Kidney (tissue), 14 donors: ENCODE data around the gene PEX14. TPM values are rescaled to one million over a fixed set of nuclear protein-coding genes. Genes with fewer than 3 reads are reported as not detected.

Source experiments
- DNase-seq, 5 donors: peaks; one replicate each; pipeline ENCODE4 v3.0.0-alpha.2; 2013 to 2020
- FAIRE-seq: peaks from 2 replicates; lab custom pipeline; 2012; peaks lifted over from hg19 to GRCh38; lab: Jason Lieb, UNC
- H3K27ac ChIP-seq, 2 donors: one replicate each; pipeline ENCODE4 v1.7.0; 2013; ENCODE audit warnings: low read depth in 2 of 2, low read length in 2 of 2, inconsistent platforms in 1 of 2
- H3K27me3 ChIP-seq: one replicate; pipeline ENCODE4 v1.7.1; 2013; ENCODE audit warnings: low read length, inconsistent platforms; ENCODE audit not compliant: control insufficient read depth, insufficient read depth
- H3K36me3 ChIP-seq, 3 donors: one replicate each; pipeline versions ENCODE4 v1.7.0 to v1.7.1; 2013; ENCODE audit warnings: low read length in 3 of 3, control low read depth in 1 of 3, inconsistent platforms in 1 of 3; ENCODE audit not compliant: insufficient read depth in 3 of 3, control insufficient read depth in 2 of 3
- H3K4me1 ChIP-seq, 3 donors: one replicate each; pipeline versions ENCODE4 v1.7.0 to v1.7.1; 2013; ENCODE audit warnings: low read length in 3 of 3, inconsistent platforms in 1 of 3, low read depth in 1 of 3; ENCODE audit not compliant: control insufficient read depth in 2 of 3, insufficient read depth in 2 of 3
- H3K4me3 ChIP-seq, 3 donors: one replicate each; pipeline versions ENCODE4 v1.7.0 to v1.8.1; 2013; ENCODE audit warnings: low read length in 3 of 3, control low read depth in 1 of 3, inconsistent platforms in 1 of 3
- H3K9ac ChIP-seq, 3 donors: one replicate each; pipeline versions ENCODE4 v1.7.0 to v1.7.1; 2013; ENCODE audit warnings: low read length in 3 of 3, control low read depth in 1 of 3, inconsistent platforms in 1 of 3
- H3K9me3 ChIP-seq, 3 donors: one replicate each; pipeline versions ENCODE4 v1.7.0 to v1.7.1; 2013; ENCODE audit warnings: low read length in 3 of 3, control low read depth in 1 of 3, inconsistent platforms in 1 of 3; ENCODE audit not compliant: control insufficient read depth in 2 of 3, insufficient read depth in 1 of 3
- intact Hi-C: fragments of 100-400 bp; cut with DNase I; formaldehyde crosslinking; loops from one replicate; pipeline ENCODE4 v1.11.1; 2022
- polyA plus RNA-seq: library from polyadenylated mRNA; stranded (reverse); fragments of 350-450 nt; fragmentation: Illumina TruSeq; extraction: RNeasy Lipid Tissue Mini Kit (QIAGEN cat#74804); gene quantifications from one replicate; pipeline ENCODE4 v1.2.3, GENCODE V29; 2014; ENCODE audit warnings: low read depth, low replicate concordance; ENCODE audit not compliant: insufficient read depth
- total RNA-seq: library from RNA; stranded (reverse); fragmentation: NEBNext Ultra II Directional; extraction: Animal tissue kit (Norgen Biotek cat#: 25700); gene quantifications from one replicate; pipeline ENCODE4 v1.2.1, GENCODE V29; 2021
- TF ChIP-seq, protein P1 (sequence below): IDR thresholded peaks from 3 replicates; pipeline ENCODE4 v1.5.1; 2012; ENCODE audit warnings: mild to moderate bottlenecking, moderate library complexity, borderline replicate concordance; ENCODE audit not compliant: insufficient read depth; ENCODE audit errors: extremely low read depth
- donor health status: control.
- donor health status: control.
- donor health status: control.
- donor health status: control.
- donor health status: control.
- donor health status: DM: yes; HTN: yes; CAD: no.
- donor health status: Normal renal cell carcinoma (clear cell type).

PEX14 gene
- total and polyA plus RNA-seq, 2 donors from 2014 or later: 22.8 to 25.8 TPM

DNA sequence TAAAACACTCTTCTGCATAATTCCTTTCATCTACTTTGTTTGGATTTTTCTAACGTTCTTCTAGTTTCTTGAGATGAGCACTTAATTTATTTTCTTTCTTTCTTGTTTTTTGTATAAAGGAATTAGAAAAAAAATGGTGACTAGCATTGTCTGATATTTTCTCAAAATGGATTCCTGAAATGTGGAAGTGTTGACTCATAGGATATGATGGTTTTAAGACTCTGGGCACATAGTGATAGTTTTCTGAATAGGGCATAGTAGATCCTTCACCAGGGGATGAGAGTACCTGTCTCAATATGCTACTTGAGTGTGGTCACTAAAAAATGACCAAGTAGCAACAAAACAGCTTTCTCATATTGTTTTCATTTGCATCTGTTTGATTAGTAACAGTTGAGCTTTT is 100.9 kb downstream of the PEX14 start:
- no peak for DNase-seq
- Histone ChIP-seq H3K4me1 (peaks cover 0 to 6% (median 3%) of the 10 kb centered on the region in 3 donors), H3K9me3 (no peaks in the 10 kb centered on the region), H3K27ac (no peak overlapping the region), H3K36me3 (no peaks in the 10 kb centered on the region), H3K27me3 (no peaks in the 10 kb centered on the region), H3K4me3 (no peak overlapping the region), H3K9ac (no peak overlapping the region)
- TF ChIP-seq, protein P1, sequence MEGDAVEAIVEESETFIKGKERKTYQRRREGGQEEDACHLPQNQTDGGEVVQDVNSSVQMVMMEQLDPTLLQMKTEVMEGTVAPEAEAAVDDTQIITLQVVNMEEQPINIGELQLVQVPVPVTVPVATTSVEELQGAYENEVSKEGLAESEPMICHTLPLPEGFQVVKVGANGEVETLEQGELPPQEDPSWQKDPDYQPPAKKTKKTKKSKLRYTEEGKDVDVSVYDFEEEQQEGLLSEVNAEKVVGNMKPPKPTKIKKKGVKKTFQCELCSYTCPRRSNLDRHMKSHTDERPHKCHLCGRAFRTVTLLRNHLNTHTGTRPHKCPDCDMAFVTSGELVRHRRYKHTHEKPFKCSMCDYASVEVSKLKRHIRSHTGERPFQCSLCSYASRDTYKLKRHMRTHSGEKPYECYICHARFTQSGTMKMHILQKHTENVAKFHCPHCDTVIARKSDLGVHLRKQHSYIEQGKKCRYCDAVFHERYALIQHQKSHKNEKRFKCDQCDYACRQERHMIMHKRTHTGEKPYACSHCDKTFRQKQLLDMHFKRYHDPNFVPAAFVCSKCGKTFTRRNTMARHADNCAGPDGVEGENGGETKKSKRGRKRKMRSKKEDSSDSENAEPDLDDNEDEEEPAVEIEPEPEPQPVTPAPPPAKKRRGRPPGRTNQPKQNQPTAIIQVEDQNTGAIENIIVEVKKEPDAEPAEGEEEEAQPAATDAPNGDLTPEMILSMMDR: no peak
- no peak for FAIRE-seq
- intact Hi-C loops: no loop called here

DNA sequence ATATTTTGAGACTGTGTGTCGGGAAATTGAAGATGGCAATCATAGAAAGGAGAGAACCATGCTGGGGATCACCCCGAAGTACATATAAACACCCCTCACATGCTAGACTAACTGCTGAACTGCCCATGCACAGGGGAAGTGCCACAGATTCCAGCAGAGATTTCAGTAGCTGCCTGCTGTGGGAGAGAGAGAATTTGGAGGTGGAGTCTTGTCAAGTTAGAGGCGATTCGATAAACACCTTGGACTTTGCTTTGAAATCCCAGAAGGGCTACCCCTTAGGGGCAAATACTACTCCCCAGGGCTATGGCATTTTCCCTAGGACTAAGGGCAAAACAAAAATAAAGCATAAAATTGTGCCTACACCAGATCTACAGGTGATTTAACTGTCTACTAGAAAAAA is 103.3 kb downstream of the PEX14 start:
- TF ChIP-seq, protein P1: no peak
- Histone ChIP-seq H3K4me1 (peaks cover 0 to 6% (median 3%) of the 10 kb centered on the region in 3 donors), H3K27ac (no peak overlapping the region), H3K9me3 (no peaks in the 10 kb centered on the region), H3K36me3 (no peaks in the 10 kb centered on the region), H3K27me3 (no peaks in the 10 kb centered on the region), H3K4me3 (no peak overlapping the region), H3K9ac (no peak overlapping the region)
- intact Hi-C loops: no loop called here
- FAIRE-seq (no peak), DNase-seq (no peak)

DNA sequence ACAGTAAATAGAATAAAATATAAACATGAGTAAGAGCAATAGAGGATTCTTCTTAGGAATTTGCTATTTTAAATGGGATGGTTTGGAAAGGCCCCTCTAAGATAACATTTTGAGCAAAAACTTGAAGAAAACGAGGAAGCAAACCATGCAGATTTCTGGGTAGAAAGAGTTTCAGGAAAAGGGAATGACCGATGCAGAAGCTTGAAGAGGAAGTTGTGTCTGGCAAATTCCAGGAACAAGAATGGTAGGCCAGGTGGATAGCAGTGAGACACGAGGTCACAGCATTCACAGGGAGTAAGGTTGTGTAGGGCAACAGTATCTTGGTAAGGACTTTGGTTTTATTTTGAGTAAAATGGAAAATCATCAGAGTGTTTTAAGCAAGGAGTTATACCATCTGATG is 108.9 kb downstream of the PEX14 start:
- no peak for FAIRE-seq
- intact Hi-C loops: no loop called here
- H3K9ac ChIP-seq: no peak overlapping the region
- no peaks in the 10 kb centered on the region for H3K9me3 ChIP-seq
- no peak for DNase-seq
- no peaks in the 10 kb centered on the region for H3K27me3 ChIP-seq
- H3K4me3 ChIP-seq: no peak overlapping the region
- peaks cover 0 to under 1% (median 0%) of the 10 kb centered on the region in 3 donors for H3K4me1 ChIP-seq
- H3K36me3 ChIP-seq: no peaks in the 10 kb centered on the region
- no peak overlapping the region for H3K27ac ChIP-seq
- TF ChIP-seq, protein P1: no peak

DNA sequence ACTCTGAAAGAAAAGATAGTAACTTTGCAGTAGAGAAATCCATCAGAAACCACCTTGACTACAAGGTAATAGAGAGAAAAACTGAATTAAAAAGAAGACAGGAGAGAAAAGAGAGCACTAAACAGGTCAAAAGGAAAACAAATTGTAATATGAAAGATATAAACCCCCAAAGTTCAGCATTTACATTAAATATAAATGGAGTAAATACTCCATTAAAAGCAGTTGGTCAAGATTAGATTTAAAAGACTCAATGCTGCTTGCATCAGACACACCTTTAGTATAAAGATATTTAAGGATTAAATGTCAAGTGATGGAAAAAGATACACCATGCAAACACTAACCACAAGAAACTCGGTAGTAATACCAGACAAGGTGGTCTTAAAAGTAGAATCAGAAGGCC is 110.5 kb downstream of the PEX14 start:
- Histone ChIP-seq H3K27ac (no peak overlapping the region), H3K4me3 (no peak overlapping the region), H3K36me3 (no peaks in the 10 kb centered on the region), H3K9ac (no peak overlapping the region), H3K27me3 (no peaks in the 10 kb centered on the region), H3K4me1 (no peaks in the 10 kb centered on the region), H3K9me3 (no peaks in the 10 kb centered on the region)
- FAIRE-seq: no peak
- TF ChIP-seq, protein P1: no peak
- DNase-seq: no peak
- intact Hi-C loops: no loop called here
